LNCAP (cell line): ENCODE measurements around the gene LBHD2.

Experiments used
- CTCF ChIP-seq: fragments of 450-650 bp; IDR thresholded peaks from 2 replicates; pipeline ENCODE4 v1.5.1; 2017; ENCODE audit warnings: mild to moderate bottlenecking

LBHD2 gene

DNA sequence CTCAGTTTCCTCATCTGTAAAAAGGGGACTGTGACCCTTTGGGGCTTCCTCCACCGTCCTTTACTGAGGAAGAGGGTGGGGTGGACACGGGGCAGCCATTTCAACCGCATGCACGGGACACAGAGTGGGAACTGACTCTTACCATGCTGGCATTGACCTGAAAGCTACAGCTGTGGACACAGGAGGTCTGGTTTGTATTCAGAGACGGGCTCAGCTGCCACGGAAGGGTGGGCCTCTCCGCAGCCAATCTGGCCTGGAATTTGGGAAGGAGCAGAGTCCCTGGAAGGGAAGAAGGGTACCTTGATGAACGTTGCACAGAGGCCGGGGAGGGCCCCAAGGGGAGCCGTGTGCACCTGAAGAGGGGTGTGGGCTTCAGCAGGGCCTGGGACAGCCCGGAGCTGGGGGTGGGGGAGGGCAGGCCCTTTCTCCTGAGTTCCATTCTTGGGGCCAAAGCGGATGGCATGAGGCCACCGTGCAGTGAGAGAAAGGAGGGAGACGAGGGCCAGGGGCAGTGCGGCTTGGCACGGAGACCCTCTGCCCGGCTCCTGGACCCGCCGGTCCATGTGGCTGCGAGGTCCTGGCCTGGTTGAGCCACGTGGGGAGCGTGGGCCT is 53.8 kb downstream of the LBHD2 start:
- no peak for TF ChIP-seq CTCF

- TF ChIP-seq CTCF: no peak
Observed at GRCh38 chr14:103138301-103139131, 54.5 kb downstream of the LBHD2 start.

- TF ChIP-seq CTCF: no peak
Observed at GRCh38 chr14:103139132-103140025, 55.4 kb downstream of the LBHD2 start.
